Measurements from ENCODE around the gene NDUFA13.

- TF ChIP-seq CTCF (conservative IDR thresholded peaks at IDR 0.05; ENCODE audit: low read length) (no peak), EZH2phosphoT487 (IDR thresholded peaks at IDR 0.05; ENCODE audit: borderline replicate concordance) (no peak)
Observed at GRCh38 chr19:19544257-19544953, 28.4 kb downstream of the NDUFA13 start.
